ENCODE measurements around the gene NF1.

- TF ChIP-seq CTCF (IDR thresholded peaks at IDR 0.05; ENCODE audit: poor library complexity): no peak
- no peak for TF ChIP-seq EZH2phosphoT487 (IDR thresholded peaks at IDR 0.05; ENCODE audit: low read depth, severe bottlenecking, unreplicated experiment)
Observed at GRCh38 chr17:31272803-31273202, 178.0 kb downstream of the NF1 start.
